Measurements from ENCODE around the gene CRIP3. TPM values are rescaled to one million over a fixed set of nuclear protein-coding genes. Genes with fewer than 3 reads are reported as not detected.

CRIP3 gene
- total RNA-seq, 2 experiments from 2014 or later = 1.4 to 1.5 TPM

DNA sequence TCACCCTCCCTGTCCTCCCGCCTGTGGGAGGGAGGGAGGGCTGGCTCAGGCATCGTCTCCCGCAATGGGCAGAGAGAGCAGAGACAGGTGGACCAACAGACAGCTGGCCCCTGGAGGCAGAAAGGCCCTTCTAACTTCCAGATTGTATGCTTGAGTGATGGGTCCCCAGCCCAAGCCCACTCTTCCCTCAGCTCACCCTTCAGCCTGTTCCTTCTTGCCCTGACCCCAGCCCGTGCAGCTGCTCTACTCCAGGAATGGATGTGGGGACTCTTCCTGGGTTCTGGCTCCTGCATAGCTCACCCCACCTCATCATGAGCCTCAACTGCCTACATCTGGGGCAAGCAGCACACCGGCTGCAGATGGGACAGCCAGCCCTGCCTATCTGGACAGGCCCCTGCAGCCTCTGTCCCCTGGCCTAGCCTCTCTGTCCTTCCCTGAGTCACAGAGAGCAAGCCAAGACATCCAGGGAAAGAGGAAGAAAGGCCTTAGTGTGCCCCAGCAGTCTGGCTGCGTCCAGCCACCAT lies 22.1 kb downstream of the CRIP3 start:
- no peak overlapping the region for H3K27ac Mint-ChIP-seq
- H3K27me3 Mint-ChIP-seq = peaks cover 30% of the 10 kb centered on the region
- no peak for DNase-seq
- no peak overlapping the region for H3K4me3 Mint-ChIP-seq
- no peaks in the 10 kb centered on the region for H3K9me3 Mint-ChIP-seq
- no peaks in the 10 kb centered on the region for H3K4me1 Mint-ChIP-seq
- no peaks in the 10 kb centered on the region for H3K36me3 Mint-ChIP-seq

DNA sequence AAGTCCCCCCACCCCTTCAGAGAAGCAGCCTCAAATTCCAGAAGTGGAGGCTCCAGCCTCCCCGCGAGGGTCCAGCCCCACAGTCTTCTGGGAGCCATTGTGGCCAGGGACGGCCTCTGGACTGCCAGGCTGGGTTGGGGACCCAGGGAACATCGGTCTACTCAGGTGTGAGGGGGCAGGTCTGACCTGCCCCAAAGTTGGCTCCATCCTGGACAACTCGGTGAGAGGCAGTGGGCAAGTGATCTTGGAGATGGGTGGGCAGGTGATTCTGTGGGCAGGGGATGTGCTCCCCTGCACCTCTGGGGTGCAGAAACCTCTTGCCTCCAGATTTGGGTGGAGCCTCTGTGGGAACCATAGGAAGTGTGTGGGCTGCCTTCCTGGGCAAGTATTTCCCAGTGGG lies 22.8 kb downstream of the CRIP3 start:
- Mint-ChIP-seq H3K27ac (no peak overlapping the region), H3K4me1 (no peaks in the 10 kb centered on the region), H3K27me3 (peaks cover 30% of the 10 kb centered on the region), H3K4me3 (no peak overlapping the region), H3K9me3 (no peaks in the 10 kb centered on the region), H3K36me3 (no peaks in the 10 kb centered on the region)
- DNase-seq = no peak

DNA sequence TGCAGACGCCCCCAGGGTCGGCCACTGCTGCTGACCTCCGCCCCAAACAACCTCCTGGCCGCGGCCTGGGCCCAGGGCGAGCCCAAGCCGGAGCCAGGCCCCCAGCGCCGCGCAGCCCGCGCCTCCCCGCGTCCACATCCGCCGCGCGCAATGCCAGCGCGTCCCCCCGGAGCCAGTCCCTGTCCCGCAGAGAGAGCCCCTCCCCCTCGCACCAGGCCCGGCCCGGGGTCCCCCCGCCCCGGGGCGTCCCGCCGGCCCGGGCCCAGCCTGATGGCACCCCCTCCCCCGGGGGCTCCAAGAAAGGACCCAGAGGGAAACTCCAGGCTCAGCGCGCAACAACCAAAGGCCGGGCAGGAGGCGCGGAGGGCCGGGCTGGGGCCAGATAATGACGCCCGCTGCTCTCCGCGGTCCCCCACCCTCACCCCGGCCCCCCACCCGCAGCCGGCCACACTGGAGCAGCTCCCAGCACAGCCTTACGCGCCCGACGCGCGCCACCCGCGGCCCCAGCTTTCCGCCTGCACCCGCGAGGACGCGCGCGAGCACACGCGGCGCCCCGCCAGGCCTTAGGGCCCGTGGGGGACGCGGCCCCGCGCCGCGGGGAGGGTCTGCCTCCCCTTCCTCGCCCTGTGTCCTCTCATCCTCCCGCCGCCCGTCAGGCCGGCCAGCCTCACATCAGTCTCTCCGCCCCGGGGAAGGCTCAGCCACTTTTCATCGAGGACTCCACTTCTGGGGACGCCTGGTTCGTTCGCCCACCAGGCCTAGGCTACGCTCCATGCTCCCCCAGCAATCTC lies 23.4 kb downstream of the CRIP3 start:
- peaks cover 33% of the 10 kb centered on the region for H3K27me3 Mint-ChIP-seq
- DNase-seq = no peak
- H3K4me1 Mint-ChIP-seq = no peaks in the 10 kb centered on the region
- no peaks in the 10 kb centered on the region for H3K9me3 Mint-ChIP-seq
- H3K27ac Mint-ChIP-seq = no peak overlapping the region
- no peak overlapping the region for H3K4me3 Mint-ChIP-seq
- H3K36me3 Mint-ChIP-seq = no peaks in the 10 kb centered on the region

DNA sequence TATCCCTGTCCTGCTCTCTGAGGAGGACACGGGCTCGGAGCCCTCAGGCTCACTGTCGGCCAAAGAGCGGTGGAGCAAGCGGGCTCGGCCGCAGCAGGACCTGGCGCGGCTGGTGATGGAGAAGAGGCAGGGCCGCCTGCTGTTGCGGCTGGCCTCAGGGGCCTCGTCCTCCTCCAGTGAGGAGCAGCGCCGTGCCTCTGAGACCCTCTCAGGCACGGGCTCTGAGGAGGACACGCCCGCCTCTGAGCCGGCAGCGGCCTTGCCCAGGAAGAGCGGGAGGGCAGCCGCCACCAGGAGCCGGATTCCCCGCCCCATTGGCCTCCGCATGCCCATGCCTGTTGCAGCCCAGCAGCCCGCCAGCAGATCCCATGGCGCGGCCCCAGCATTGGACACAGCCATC lies 24.7 kb downstream of the CRIP3 start:
- no peak for DNase-seq
- no peaks in the 10 kb centered on the region for H3K9me3 Mint-ChIP-seq
- H3K36me3 Mint-ChIP-seq = no peaks in the 10 kb centered on the region
- no peaks in the 10 kb centered on the region for H3K4me1 Mint-ChIP-seq
- no peak overlapping the region for H3K27ac Mint-ChIP-seq
- H3K27me3 Mint-ChIP-seq = peaks cover 33% of the 10 kb centered on the region
- H3K4me3 Mint-ChIP-seq = no peak overlapping the region

DNA sequence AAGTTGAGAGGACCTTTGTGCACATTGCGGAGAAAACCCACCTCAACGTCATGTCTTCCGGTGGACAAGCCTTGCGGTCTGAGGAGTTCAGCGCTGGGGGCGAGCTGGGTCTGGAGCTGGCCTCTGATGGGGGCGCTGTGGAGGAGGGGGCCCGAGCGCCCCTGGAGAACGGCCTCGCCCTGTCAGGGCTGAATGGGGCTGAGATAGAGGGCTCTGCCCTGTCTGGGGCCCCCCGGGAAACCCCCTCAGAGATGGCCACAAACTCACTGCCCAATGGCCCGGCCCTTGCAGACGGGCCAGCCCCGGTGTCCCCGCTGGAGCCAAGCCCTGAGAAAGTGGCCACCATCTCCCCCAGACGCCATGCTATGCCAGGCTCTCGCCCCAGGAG lies 25.1 kb downstream of the CRIP3 start:
- no peak for DNase-seq
- no peaks in the 10 kb centered on the region for H3K36me3 Mint-ChIP-seq
- H3K27me3 Mint-ChIP-seq = peaks cover 36% of the 10 kb centered on the region
- no peak overlapping the region for H3K27ac Mint-ChIP-seq
- H3K4me1 Mint-ChIP-seq = no peaks in the 10 kb centered on the region
- H3K9me3 Mint-ChIP-seq = no peaks in the 10 kb centered on the region
- H3K4me3 Mint-ChIP-seq = no peak overlapping the region

DNA sequence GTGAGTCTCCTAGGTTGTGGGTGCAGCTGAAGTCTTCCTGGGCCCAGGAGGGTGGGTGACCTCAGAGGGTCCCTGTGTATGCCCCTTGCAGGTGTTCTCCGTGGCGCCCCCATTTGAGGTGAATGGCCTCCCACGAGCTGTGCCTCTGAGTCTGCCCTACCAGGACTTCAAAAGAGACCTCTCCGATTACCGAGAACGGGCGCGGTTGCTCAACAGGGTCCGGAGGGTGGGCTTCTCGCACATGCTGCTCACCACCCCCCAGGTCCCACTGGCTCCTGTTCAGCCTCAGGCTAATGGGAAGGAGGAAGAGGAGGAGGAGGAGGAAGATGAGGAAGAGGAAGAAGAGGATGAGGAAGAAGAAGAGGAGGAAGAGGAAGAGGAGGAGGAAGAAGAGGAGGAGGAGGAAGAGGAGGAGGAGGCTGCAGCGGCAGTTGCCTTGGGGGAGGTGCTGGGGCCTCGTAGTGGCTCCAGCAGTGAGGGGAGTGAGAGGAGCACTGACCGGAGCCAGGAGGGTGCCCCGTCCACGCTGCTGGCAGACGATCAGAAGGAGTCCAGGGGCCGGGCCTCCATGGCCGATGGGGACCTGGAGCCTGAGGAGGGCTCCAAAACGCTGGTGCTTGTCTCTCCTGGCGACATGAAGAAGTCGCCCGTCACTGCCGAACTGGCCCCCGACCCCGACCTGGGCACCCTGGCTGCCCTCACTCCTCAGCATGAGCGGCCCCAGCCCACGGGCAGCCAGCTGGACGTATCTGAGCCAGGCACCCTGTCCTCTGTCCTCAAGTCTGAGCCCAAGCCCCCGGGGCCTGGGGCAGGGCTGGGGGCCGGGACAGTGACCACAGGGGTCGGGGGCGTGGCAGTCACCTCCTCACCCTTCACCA lies 25.8 kb downstream of the CRIP3 start:
- no peaks in the 10 kb centered on the region for H3K4me1 Mint-ChIP-seq
- H3K36me3 Mint-ChIP-seq = no peaks in the 10 kb centered on the region
- no peak for DNase-seq
- H3K4me3 Mint-ChIP-seq = no peak overlapping the region
- no peak overlapping the region for H3K27ac Mint-ChIP-seq
- no peaks in the 10 kb centered on the region for H3K9me3 Mint-ChIP-seq
- H3K27me3 Mint-ChIP-seq = peaks cover 39% of the 10 kb centered on the region

DNA sequence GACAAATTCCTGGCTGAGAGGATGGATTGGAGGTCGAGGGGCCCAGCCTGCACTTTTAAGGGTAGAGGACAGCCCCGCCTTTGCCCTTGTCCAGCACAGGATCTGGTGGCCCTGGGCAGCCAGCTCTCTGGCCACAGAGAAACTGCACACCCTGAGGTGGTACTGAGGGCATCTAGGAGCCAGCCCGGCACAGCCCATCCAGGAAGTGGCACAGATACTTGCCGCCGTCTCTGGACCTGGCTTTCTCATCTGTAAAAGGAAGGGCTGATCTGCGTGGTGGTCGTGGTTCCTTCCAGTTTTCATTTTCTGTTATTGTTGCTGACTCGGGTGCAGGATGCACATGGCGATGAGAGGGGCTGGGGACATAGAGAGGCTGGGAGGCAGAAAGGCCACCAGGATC lies 26.6 kb downstream of the CRIP3 start:
- no peaks in the 10 kb centered on the region for H3K4me1 Mint-ChIP-seq
- no peaks in the 10 kb centered on the region for H3K36me3 Mint-ChIP-seq
- H3K27me3 Mint-ChIP-seq = peaks cover 46% of the 10 kb centered on the region
- no peaks in the 10 kb centered on the region for H3K9me3 Mint-ChIP-seq
- no peak overlapping the region for H3K27ac Mint-ChIP-seq
- no peak for DNase-seq
- H3K4me3 Mint-ChIP-seq = no peak overlapping the region

DNA sequence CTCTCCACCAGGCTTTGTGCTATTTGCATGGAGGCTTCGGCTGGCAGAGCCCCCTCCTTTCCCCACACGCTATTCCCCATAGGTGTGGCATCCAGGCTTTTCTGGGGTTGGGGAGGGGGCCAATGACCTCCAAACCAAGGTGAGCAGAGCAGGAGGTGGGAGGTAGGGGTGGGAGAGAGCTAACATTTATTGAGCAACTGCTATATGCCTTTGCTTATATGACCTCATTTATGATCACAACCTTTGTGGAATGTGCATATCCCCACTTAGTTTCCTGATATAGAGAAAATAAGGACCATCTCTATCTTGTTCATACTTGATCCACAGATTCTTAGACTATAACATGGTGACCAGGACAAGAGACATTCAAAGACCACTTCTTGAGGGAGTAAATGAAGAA lies 28.4 kb downstream of the CRIP3 start:
- no peak overlapping the region for H3K27ac Mint-ChIP-seq
- H3K27me3 Mint-ChIP-seq = peaks cover 42% of the 10 kb centered on the region
- no peaks in the 10 kb centered on the region for H3K36me3 Mint-ChIP-seq
- peaks cover 8% of the 10 kb centered on the region for H3K4me1 Mint-ChIP-seq
- H3K9me3 Mint-ChIP-seq = no peaks in the 10 kb centered on the region
- H3K4me3 Mint-ChIP-seq = no peak overlapping the region
- no peak for DNase-seq

DNA sequence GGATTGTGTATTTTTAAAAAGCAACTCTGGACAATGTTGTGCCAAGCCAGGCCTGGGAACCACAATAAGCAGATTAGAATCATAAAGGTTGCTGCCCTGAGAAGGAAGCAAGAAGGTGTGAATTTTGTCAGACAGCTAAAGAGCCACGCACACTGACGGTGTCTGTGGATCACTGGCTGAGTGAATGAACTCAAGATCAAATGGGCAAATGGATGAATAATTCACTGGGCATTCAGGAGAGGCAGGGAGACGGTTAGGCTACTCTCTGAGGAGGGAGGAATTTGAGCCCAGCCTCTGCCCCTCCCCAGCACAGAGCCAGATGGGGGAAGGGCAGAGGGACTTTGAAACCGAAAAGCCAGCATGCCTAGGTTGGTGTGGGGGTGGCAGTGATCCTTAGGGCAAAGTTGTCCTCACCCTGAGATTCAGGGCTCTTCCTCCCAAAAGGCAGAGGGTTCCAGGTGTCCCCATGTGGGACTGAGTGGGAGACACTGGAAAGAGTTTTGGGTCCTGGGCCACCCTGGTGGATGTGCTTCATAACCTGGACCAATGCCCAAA lies 30.0 kb downstream of the CRIP3 start:
- no peaks in the 10 kb centered on the region for H3K9me3 Mint-ChIP-seq
- no peak for DNase-seq
- no peak overlapping the region for H3K27ac Mint-ChIP-seq
- no peaks in the 10 kb centered on the region for H3K36me3 Mint-ChIP-seq
- H3K4me1 Mint-ChIP-seq = peaks cover 9% of the 10 kb centered on the region
- H3K27me3 Mint-ChIP-seq = peaks cover 51% of the 10 kb centered on the region
- H3K4me3 Mint-ChIP-seq = no peak overlapping the region

DNA sequence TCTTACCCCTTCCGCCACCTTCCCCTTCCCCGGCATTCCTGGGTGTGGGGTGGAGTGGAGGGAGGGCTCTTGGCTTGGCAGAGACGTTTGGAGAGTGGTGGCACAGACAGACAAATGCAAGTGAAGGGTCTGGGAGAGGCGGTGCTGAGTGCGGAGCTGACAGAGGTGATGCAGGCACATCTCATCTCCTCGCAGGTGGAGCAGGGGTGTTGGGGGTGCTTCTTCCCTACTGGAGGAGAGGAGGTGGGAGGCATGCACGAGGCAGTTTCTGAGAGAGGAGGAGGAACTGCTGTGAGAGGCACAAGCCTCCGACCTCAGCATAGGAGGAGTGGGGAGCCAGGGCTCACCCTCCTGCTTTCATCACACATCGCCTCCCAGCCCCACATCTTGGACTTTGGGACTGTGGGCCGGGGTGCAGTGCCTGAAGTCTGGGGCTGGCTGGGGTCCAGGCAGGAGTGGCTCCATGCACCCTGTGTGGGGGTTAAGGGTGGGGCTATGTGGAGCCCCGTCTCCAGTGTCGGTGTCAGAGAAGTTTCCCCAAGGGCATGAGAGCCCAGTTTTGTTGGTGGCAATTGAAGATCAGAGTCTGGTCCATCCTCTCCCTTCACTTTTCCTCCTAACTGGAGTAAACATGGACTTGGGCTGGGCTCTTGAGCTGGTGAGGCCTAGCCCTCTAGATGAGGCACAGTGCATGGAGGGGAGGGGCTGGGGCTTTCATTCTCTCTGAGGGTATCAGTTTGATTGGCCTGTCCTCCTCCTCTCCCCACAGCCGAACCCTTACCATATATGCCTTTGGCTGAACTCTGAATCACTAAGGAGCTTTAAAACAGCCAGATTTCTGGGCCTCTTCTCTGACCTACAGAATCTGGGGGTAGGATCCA lies 30.7 kb downstream of the CRIP3 start:
- no peak overlapping the region for H3K27ac Mint-ChIP-seq
- H3K36me3 Mint-ChIP-seq = no peaks in the 10 kb centered on the region
- no peak overlapping the region for H3K4me3 Mint-ChIP-seq
- DNase-seq = no peak
- no peaks in the 10 kb centered on the region for H3K9me3 Mint-ChIP-seq
- H3K27me3 Mint-ChIP-seq = peaks cover 50% of the 10 kb centered on the region
- peaks cover 9% of the 10 kb centered on the region for H3K4me1 Mint-ChIP-seq

DNA sequence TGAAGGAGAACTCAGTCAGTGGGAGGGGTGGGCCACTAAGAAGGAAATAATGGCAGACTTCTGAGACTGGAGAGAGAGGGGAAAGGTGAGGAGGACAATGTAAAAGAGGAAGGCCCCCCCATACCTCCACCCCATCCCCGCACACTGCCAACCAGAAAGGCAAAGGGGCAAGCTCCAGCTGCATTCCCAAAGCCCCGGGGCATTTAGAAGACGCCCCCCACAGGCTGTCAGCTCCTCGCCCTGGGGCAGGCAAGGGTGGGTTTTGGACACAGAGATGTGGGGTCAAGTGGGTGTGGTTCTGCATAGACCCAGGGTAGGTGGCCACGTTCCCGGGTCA lies 31.4 kb downstream of the CRIP3 start:
- Mint-ChIP-seq H3K27ac (no peak overlapping the region), H3K4me1 (peaks cover 9% of the 10 kb centered on the region), H3K27me3 (peaks cover 45% of the 10 kb centered on the region), H3K4me3 (no peak overlapping the region), H3K36me3 (no peaks in the 10 kb centered on the region), H3K9me3 (no peaks in the 10 kb centered on the region)
- no peak for DNase-seq

DNA sequence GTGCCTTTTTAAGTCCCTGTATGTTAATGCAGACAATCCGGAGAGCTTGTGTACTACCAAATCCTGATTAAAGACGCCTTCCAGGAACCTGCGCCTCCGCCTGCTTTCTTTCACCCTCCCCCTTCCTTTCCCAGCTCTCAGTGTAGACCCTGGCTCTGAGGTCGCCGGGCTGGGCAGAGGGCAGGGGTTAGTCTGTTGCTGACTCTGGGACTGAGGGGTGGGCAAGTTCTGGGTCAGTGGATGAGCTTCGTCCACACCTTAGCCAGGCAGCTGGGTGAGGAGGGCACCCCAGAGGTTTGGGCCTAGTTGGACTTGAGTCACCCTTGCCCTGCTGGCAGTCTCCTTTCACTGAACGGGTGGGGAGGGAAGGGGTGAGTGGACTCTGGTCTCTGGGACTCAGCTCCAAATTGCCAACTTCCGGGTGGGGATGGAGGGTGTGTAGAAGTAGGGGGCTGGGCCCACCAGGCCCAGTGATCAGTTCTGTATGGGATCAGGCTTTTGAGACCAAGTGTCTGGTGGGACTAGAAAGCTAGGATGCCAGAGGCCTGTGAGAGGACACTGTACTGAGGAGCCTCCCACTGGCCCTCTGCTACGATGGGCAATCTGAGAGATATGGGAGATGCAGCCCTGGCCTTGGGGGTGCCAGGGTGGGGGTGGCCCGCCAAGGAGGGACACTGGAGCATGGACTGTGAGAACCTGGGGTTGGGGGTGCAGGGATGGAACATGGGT lies 31.9 kb downstream of the CRIP3 start:
- Mint-ChIP-seq H3K4me3 (peak overlapping the region; percentile 22), H3K27me3 (peaks cover 47% of the 10 kb centered on the region), H3K36me3 (no peaks in the 10 kb centered on the region), H3K27ac (no peak overlapping the region), H3K4me1 (peaks cover 9% of the 10 kb centered on the region), H3K9me3 (no peaks in the 10 kb centered on the region)
- DNase-seq = no peak

DNA sequence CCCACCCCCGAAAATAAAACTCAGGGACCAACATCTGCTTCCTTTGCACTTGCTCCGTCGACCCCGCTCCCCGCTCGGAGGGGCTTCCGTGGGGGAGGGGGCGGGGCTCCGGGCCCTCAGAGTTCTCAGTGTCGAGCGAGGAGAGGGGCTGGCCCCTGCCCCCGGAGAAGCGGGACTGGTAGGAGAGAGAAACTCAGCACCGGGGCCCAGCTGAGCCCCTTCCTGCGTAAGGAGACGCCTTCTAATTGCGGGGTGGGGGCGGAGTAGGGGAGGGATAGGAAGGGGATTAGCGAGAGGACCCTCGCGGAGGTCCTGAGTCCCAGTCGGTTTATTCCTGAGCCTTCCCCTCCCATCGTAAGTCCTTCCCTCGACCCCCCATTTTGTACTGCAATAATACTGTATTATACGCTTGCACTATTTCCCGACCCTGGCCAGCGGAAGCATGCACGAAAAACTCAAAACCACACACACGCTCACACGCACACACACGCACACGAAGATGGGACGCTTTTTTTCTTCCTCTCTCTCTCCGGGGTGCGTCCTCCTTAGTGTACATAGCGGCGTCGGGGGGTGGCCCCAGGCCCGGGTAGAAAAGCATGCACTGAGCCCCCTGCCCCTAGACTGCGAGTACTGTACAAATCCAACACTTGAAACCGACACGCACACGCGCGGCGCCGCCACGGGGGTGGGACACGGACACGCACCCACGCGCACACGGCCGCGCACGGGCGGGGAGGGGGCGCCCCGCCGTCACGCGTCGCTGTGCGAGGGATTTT lies 32.6 kb downstream of the CRIP3 start:
- H3K9me3 Mint-ChIP-seq = no peaks in the 10 kb centered on the region
- peaks cover 47% of the 10 kb centered on the region for H3K27me3 Mint-ChIP-seq
- H3K4me3 Mint-ChIP-seq = peak overlapping the region; percentile 70
- H3K4me1 Mint-ChIP-seq = peaks cover 9% of the 10 kb centered on the region
- H3K27ac Mint-ChIP-seq = peak overlapping the region; percentile 1
- no peaks in the 10 kb centered on the region for H3K36me3 Mint-ChIP-seq
- peak; percentile 29 for DNase-seq

Measured in activated naive CD8-positive, alpha-beta T cell treated with anti-CD3 and anti-CD28 coated beads for 36 hours (primary cell).